GM10248 (cell line): ENCODE data around the gene EPHA8.

Experiments used
- CTCF ChIA-PET: fragments of 300-600 bp; sonication (Branson Sonifier 250); formaldehyde crosslinking; extraction: SDS; loops from one replicate; lab custom pipeline; 2021; ENCODE audit warnings: antibody characterized with exemption; lab: Yijun Ruan, JAX
- POLR2A ChIA-PET: fragments of 350-650 bp; sonication (Branson Sonifier 250); formaldehyde crosslinking; extraction: SDS; loops from one replicate; lab custom pipeline; 2020; ENCODE audit warnings: antibody characterized with exemption; lab: Yijun Ruan, JAX
- DNase-seq: peaks from one replicate; pipeline ENCODE4 v3.0.0; 2012; ENCODE audit errors: extremely low spot score
- CTCF ChIP-seq: IDR thresholded peaks from 2 replicates; pipeline ENCODE4 v1.5.1; 2012; ENCODE audit warnings: mild to moderate bottlenecking, low read depth; ENCODE audit errors: extremely low read depth, missing control alignments, control extremely low read depth

EPHA8 gene

GRCh38 chr1:22621761-22622160, 58.5 kb downstream of the EPHA8 start:
- CTCF ChIA-PET: interaction anchor here (1.6 kb wide), 1 partner anchor 19 kb away, joined by 5 read pairs; no protein-coding TSS in a partner anchor
- POLR2A ChIA-PET: no interaction called here
- TF ChIP-seq CTCF: no peak
- no peak for DNase-seq

- ChIA-PET POLR2A (no interaction called here), CTCF (no interaction called here)
- TF ChIP-seq CTCF: no peak
- no peak for DNase-seq
Measured at GRCh38 chr1:22625262-22625925, 62.1 kb downstream of the EPHA8 start.

- DNase-seq: no peak
- POLR2A ChIA-PET: no interaction called here
- CTCF ChIA-PET: no interaction called here
- no peak for TF ChIP-seq CTCF
Measured at GRCh38 chr1:22626237-22627157, 63.2 kb downstream of the EPHA8 start.

GRCh38 chr1:22627331-22627730, 64.0 kb downstream of the EPHA8 start:
- TF ChIP-seq CTCF: no peak
- ChIA-PET CTCF (no interaction called here), POLR2A (no interaction called here)
- DNase-seq: no peak

- DNase-seq: no peak
- POLR2A ChIA-PET: no interaction called here
- CTCF ChIA-PET: interaction anchor here (1.0 kb wide), 1 partner anchor 45 kb away, joined by 3 read pairs; no protein-coding TSS in a partner anchor
- TF ChIP-seq CTCF: no peak
Measured at GRCh38 chr1:22628698-22629444, 65.6 kb downstream of the EPHA8 start.

- TF ChIP-seq CTCF: no peak
- DNase-seq: no peak
- POLR2A ChIA-PET: no interaction called here
- CTCF ChIA-PET: no interaction called here
Measured at GRCh38 chr1:22629886-22630285, 66.6 kb downstream of the EPHA8 start.
